ENCODE results near the gene LRRC34. TPM values are rescaled to one million over a fixed set of nuclear protein-coding genes. Genes with fewer than 3 reads are reported as not detected.

Gene LRRC34
- total RNA-seq, 1 donor from 2014 or later: 10.1 TPM

GRCh38 chr3:169755488-169755887 lies 57.2 kb downstream of the LRRC34 start:
- TF ChIP-seq, protein P1, sequence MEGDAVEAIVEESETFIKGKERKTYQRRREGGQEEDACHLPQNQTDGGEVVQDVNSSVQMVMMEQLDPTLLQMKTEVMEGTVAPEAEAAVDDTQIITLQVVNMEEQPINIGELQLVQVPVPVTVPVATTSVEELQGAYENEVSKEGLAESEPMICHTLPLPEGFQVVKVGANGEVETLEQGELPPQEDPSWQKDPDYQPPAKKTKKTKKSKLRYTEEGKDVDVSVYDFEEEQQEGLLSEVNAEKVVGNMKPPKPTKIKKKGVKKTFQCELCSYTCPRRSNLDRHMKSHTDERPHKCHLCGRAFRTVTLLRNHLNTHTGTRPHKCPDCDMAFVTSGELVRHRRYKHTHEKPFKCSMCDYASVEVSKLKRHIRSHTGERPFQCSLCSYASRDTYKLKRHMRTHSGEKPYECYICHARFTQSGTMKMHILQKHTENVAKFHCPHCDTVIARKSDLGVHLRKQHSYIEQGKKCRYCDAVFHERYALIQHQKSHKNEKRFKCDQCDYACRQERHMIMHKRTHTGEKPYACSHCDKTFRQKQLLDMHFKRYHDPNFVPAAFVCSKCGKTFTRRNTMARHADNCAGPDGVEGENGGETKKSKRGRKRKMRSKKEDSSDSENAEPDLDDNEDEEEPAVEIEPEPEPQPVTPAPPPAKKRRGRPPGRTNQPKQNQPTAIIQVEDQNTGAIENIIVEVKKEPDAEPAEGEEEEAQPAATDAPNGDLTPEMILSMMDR (conservative IDR thresholded peaks at IDR 0.05): no peak
- H3K27ac Mint-ChIP-seq (ENCODE audit: unreplicated experiment): no peak overlapping the region
- no peaks in the 10 kb centered on the region for H3K9me3 Mint-ChIP-seq
- H3K27me3 Mint-ChIP-seq (ENCODE audit: low read depth): peaks cover 24% of the 10 kb centered on the region
- DNase-seq (ENCODE audit: low read depth, low spot score): no peak
- no peaks in the 10 kb centered on the region for H3K4me1 Mint-ChIP-seq
- H3K36me3 Mint-ChIP-seq (ENCODE audit: low read depth): no peaks in the 10 kb centered on the region
- no peak overlapping the region for H3K4me3 Mint-ChIP-seq

DNA sequence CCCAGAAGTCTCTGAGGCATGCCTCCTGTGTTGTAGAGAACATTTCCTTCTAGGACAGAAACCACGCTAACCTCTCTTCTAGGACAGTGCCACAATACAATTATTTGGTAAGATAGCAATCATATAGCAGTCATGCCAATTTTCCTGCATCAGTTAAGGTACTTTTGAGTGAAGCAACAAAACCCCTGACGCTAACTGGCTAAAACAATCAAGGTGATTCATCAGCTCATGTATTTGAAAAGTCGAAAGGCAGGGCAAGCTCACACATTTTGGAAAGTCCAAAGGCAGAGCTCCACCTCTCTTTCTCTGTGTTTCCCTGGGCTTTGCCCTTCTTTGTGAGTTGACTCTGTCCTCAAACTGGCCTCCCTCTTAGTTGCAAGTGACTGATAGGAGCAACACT lies 58.0 kb downstream of the LRRC34 start:
- no peak overlapping the region for H3K27ac Mint-ChIP-seq (ENCODE audit: unreplicated experiment)
- H3K9me3 Mint-ChIP-seq: no peaks in the 10 kb centered on the region
- TF ChIP-seq, protein P1 (conservative IDR thresholded peaks at IDR 0.05): no peak
- H3K36me3 Mint-ChIP-seq (ENCODE audit: low read depth): no peaks in the 10 kb centered on the region
- peaks cover 24% of the 10 kb centered on the region for H3K27me3 Mint-ChIP-seq (ENCODE audit: low read depth)
- no peaks in the 10 kb centered on the region for H3K4me1 Mint-ChIP-seq
- no peak overlapping the region for H3K4me3 Mint-ChIP-seq
- DNase-seq (ENCODE audit: low read depth, low spot score): no peak

GRCh38 chr3:169751875-169752274 lies 60.8 kb downstream of the LRRC34 start:
- Mint-ChIP-seq H3K27ac (ENCODE audit: unreplicated experiment) (no peak overlapping the region), H3K27me3 (ENCODE audit: low read depth) (peaks cover 39% of the 10 kb centered on the region), H3K4me3 (no peak overlapping the region), H3K9me3 (no peaks in the 10 kb centered on the region), H3K36me3 (ENCODE audit: low read depth) (no peaks in the 10 kb centered on the region), H3K4me1 (no peaks in the 10 kb centered on the region)
- TF ChIP-seq, protein P1 (conservative IDR thresholded peaks at IDR 0.05): no peak
- no peak for DNase-seq (ENCODE audit: low read depth, low spot score)

GRCh38 chr3:169750665-169751064 lies 62.0 kb downstream of the LRRC34 start:
- Mint-ChIP-seq H3K4me3 (no peak overlapping the region), H3K4me1 (no peaks in the 10 kb centered on the region), H3K27ac (ENCODE audit: unreplicated experiment) (no peak overlapping the region), H3K27me3 (ENCODE audit: low read depth) (peaks cover 41% of the 10 kb centered on the region), H3K36me3 (ENCODE audit: low read depth) (no peaks in the 10 kb centered on the region), H3K9me3 (no peaks in the 10 kb centered on the region)
- TF ChIP-seq, protein P1 (conservative IDR thresholded peaks at IDR 0.05): no peak
- no peak for DNase-seq (ENCODE audit: low read depth, low spot score)

- Mint-ChIP-seq H3K27ac (ENCODE audit: unreplicated experiment) (no peak overlapping the region), H3K4me1 (peaks cover 5% of the 10 kb centered on the region), H3K4me3 (no peak overlapping the region), H3K9me3 (no peaks in the 10 kb centered on the region), H3K27me3 (ENCODE audit: low read depth) (peaks cover 34% of the 10 kb centered on the region), H3K36me3 (ENCODE audit: low read depth) (no peaks in the 10 kb centered on the region)
- no peak for DNase-seq (ENCODE audit: low read depth, low spot score)
- TF ChIP-seq, protein P1 (conservative IDR thresholded peaks at IDR 0.05): no peak
Observed at GRCh38 chr3:169748670-169749069, 64.0 kb downstream of the LRRC34 start.

DNA sequence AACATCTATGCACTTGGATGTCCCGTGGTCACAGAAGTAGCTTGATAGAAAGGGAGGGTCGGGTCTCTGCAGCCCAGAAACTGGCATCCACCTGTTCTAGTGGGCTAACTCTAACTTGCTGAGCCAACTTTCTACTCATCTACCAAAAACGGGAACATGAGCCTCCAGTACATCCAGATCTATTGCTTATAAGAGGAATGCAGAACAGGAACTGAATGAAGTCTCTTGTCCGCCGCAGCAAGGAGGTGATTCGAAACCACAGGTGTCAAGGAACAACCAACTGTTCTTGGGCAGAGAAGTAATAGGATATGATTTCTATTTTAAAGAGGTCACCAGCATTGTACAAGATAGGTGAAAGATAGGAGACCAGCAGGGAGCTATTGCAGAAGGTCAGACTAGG lies 65.8 kb downstream of the LRRC34 start:
- Mint-ChIP-seq H3K36me3 (ENCODE audit: low read depth) (no peaks in the 10 kb centered on the region), H3K4me1 (peaks cover 5% of the 10 kb centered on the region), H3K9me3 (no peaks in the 10 kb centered on the region), H3K4me3 (no peak overlapping the region), H3K27me3 (ENCODE audit: low read depth) (peaks cover 24% of the 10 kb centered on the region), H3K27ac (ENCODE audit: unreplicated experiment) (peak overlapping the region; percentile 14)
- TF ChIP-seq, protein P1 (conservative IDR thresholded peaks at IDR 0.05): no peak
- DNase-seq (ENCODE audit: low read depth, low spot score): no peak

Measured in neural crest cell (in vitro differentiated cells).